Caco-2 (cell line): ENCODE data around the gene PMFBP1. TPM values are rescaled to one million over a fixed set of nuclear protein-coding genes. Genes with fewer than 3 reads are reported as not detected.

Source experiments
- BruUV-seq: library from RNA; stranded (reverse); fragments of 400-500 nt; replicated peaks from 2 replicates; lab custom pipeline; 2021; lab: Mats Ljungman, UMichigan
- CTCF ChIA-PET: fragments of 300-600 bp; sonication (Branson Sonifier 250); formaldehyde crosslinking; loops from one replicate; lab custom pipeline; 2022; ENCODE audit warnings: antibody characterized with exemption; lab: Charles Lee
- POLR2A ChIA-PET: fragments of 300-600 bp; sonication (Branson Sonifier 250); formaldehyde crosslinking; loops from one replicate; lab custom pipeline; 2022; ENCODE audit warnings: antibody characterized with exemption; lab: Charles Lee
- DNase-seq, 2 experiments: peaks; one replicate each; pipeline versions ENCODE4 v3.0.0 to v3.0.0-alpha.2; 2020 to 2022
- H3K27me3 ChIP-seq: replicated peaks from 2 replicates; pipeline ENCODE4 v1.6.0; 2011; ENCODE audit warnings: low read length; ENCODE audit not compliant: control insufficient read depth, insufficient read depth
- H3K36me3 ChIP-seq: 2 replicates; pipeline ENCODE4 v1.5.1; 2011; ENCODE audit warnings: low read length; ENCODE audit not compliant: control insufficient read depth, insufficient read depth
- H3K4me1 ChIP-seq: fragments of 250-450 bp; sonication (Bioruptor Pico); 2 replicates; pipeline ENCODE4 v1.5.1; 2020; ENCODE audit warnings: mild to moderate bottlenecking
- H3K4me3 ChIP-seq: 2 replicates; pipeline ENCODE4 v1.5.1; 2011; ENCODE audit warnings: low read depth, mild to moderate bottlenecking, control low read depth, low read length
- H3K9me3 ChIP-seq: fragments of 250-450 bp; sonication (Bioruptor Pico); 2 replicates; pipeline ENCODE4 v1.5.1; 2020; ENCODE audit warnings: mild to moderate bottlenecking, moderate library complexity
- H3K27ac Mint-ChIP-seq: one replicate; pipeline ENCODE4 v1.8.0; 2022; ENCODE audit warnings: mixed read lengths; ENCODE audit not compliant: unreplicated experiment
- H3K27me3 Mint-ChIP-seq: one replicate; pipeline ENCODE4 v1.8.0; 2022; ENCODE audit warnings: mixed read lengths; ENCODE audit not compliant: insufficient read depth, unreplicated experiment
- H3K36me3 Mint-ChIP-seq: one replicate; pipeline ENCODE4 v1.8.0; 2022; ENCODE audit warnings: mild to moderate bottlenecking, mixed read lengths; ENCODE audit not compliant: insufficient read depth, unreplicated experiment
- H3K4me1 Mint-ChIP-seq: one replicate; pipeline ENCODE4 v1.8.0; 2022; ENCODE audit warnings: low read depth, mixed read lengths; ENCODE audit not compliant: unreplicated experiment
- H3K4me3 Mint-ChIP-seq: one replicate; pipeline ENCODE4 v1.8.0; 2022; ENCODE audit warnings: mild to moderate bottlenecking, moderate library complexity, mixed read lengths; ENCODE audit not compliant: unreplicated experiment
- H3K9me3 Mint-ChIP-seq: one replicate; pipeline ENCODE4 v1.8.0; 2022; ENCODE audit warnings: mixed read lengths; ENCODE audit not compliant: unreplicated experiment
- CTCF ChIP-seq, 2 experiments: fragments of 200-600 bp in 1 of 2; IDR thresholded peaks; 1 replicate in 1 of 2; 2 replicates in 1 of 2; pipeline versions ENCODE4 v1.5.1 to v1.8.0; 2011 to 2022; ENCODE audit warnings: antibody characterized with exemption in 1 of 2, control low read depth in 1 of 2, inconsistent platforms in 1 of 2, low read depth in 1 of 2, low read length in 1 of 2, mild to moderate bottlenecking in 1 of 2, moderate library complexity in 1 of 2; ENCODE audit not compliant: insufficient read depth in 1 of 2, severe bottlenecking in 1 of 2, unreplicated experiment in 1 of 2
- intact Hi-C: fragments of 100-400 bp; cut with micrococcal nuclease; formaldehyde crosslinking; loops from one replicate; pipeline ENCODE4 v1.10.0; 2022; ENCODE audit not compliant: unreplicated experiment
- total RNA-seq: library from RNA; stranded (reverse); gene quantifications from 2 replicates; pipeline ENCODE4 v1.2.3, GENCODE V29; 2022

Gene PMFBP1
- total RNA-seq, 1 experiment from 2014 or later = 5.6 TPM

- H3K27me3 Mint-ChIP-seq = peaks cover 4% of the 10 kb centered on the region
- Histone ChIP-seq H3K27me3 (no peaks in the 10 kb centered on the region), H3K4me1 (peaks cover 6% of the 10 kb centered on the region; the same call in 1 of the 2 replicates), H3K9me3 (no peaks in the 10 kb centered on the region), H3K36me3 (no peaks in the 10 kb centered on the region), H3K4me3 (no peak overlapping the region)
- H3K9me3 Mint-ChIP-seq = no peaks in the 10 kb centered on the region
- intact Hi-C loops = no loop called here
- no peak for TF ChIP-seq CTCF (IDR thresholded peaks at IDR 0.05; ENCODE audit: insufficient read depth in 1 of 2, low read depth in 1 of 2, low read length in 1 of 2, severe bottlenecking in 1 of 2, unreplicated experiment in 1 of 2)
- ChIA-PET CTCF (interaction anchor here (0.6 kb wide), 1 partner anchor 1745 kb away, joined by 3 read pairs; no protein-coding TSS in a partner anchor), POLR2A (no interaction called here)
- no TSS peak for BruUV-seq
- H3K4me1 Mint-ChIP-seq = peaks cover 7% of the 10 kb centered on the region
- no peaks in the 10 kb centered on the region for H3K36me3 Mint-ChIP-seq
- H3K4me3 Mint-ChIP-seq = no peak overlapping the region
- DNase-seq = no peak
- no peak overlapping the region for H3K27ac Mint-ChIP-seq
These were observed 45.6 kb downstream of the PMFBP1 start for GRCh38 chr16:72126429-72126765.

GRCh38 chr16:72125635-72126428, 46.1 kb downstream of the PMFBP1 start:
- H3K9me3 Mint-ChIP-seq = no peaks in the 10 kb centered on the region
- H3K9me3 ChIP-seq = no peaks in the 10 kb centered on the region
- TF ChIP-seq CTCF (IDR thresholded peaks at IDR 0.05; ENCODE audit: insufficient read depth in 1 of 2, low read depth in 1 of 2, low read length in 1 of 2, severe bottlenecking in 1 of 2, unreplicated experiment in 1 of 2) = no peak
- no peak overlapping the region for H3K27ac Mint-ChIP-seq
- H3K36me3 ChIP-seq = no peaks in the 10 kb centered on the region
- peaks cover 4% of the 10 kb centered on the region for H3K27me3 Mint-ChIP-seq
- intact Hi-C loops = loop anchor here (1.0 to 2.0 kb wide), 6 partner anchors 24 to 341 kb away; no protein-coding TSS in a partner anchor
- H3K27me3 ChIP-seq = no peaks in the 10 kb centered on the region
- H3K4me1 ChIP-seq = peaks cover 6% of the 10 kb centered on the region; the same call in 1 of the 2 replicates
- no TSS peak for BruUV-seq
- H3K4me3 Mint-ChIP-seq = no peak overlapping the region
- DNase-seq = no peak
- H3K36me3 Mint-ChIP-seq = no peaks in the 10 kb centered on the region
- H3K4me3 ChIP-seq = no peak overlapping the region
- ChIA-PET POLR2A (no interaction called here), CTCF (interaction anchor here (0.6 to 1.5 kb wide), 6 partner anchors 24 to 1746 kb away, joined by 3 to 18 read pairs (median 4); no protein-coding TSS in a partner anchor)
- peaks cover 3% of the 10 kb centered on the region for H3K4me1 Mint-ChIP-seq

GRCh38 chr16:72124761-72125634, 47.0 kb downstream of the PMFBP1 start:
- Histone ChIP-seq H3K27me3 (no peaks in the 10 kb centered on the region), H3K4me3 (no peak overlapping the region), H3K4me1 (peaks cover 6% of the 10 kb centered on the region; the same call in 1 of the 2 replicates), H3K36me3 (no peaks in the 10 kb centered on the region), H3K9me3 (no peaks in the 10 kb centered on the region)
- ChIA-PET CTCF (interaction anchor here (0.5 to 1.5 kb wide), 8 partner anchors 10 to 342 kb away, joined by 3 to 18 read pairs (median 4); no protein-coding TSS in a partner anchor), POLR2A (no interaction called here)
- intact Hi-C loops = loop anchor here (1.0 to 2.0 kb wide), 6 partner anchors 25 to 342 kb away; no protein-coding TSS in a partner anchor
- BruUV-seq = no TSS peak
- Mint-ChIP-seq H3K4me1 (no peaks in the 10 kb centered on the region), H3K27me3 (peaks cover 4% of the 10 kb centered on the region), H3K36me3 (no peaks in the 10 kb centered on the region), H3K9me3 (no peaks in the 10 kb centered on the region), H3K4me3 (no peak overlapping the region), H3K27ac (no peak overlapping the region)
- peak; percentile 71 to 81 for DNase-seq
- peak; percentile 90 to 92 for TF ChIP-seq CTCF (IDR thresholded peaks at IDR 0.05; ENCODE audit: insufficient read depth in 1 of 2, low read depth in 1 of 2, low read length in 1 of 2, severe bottlenecking in 1 of 2, unreplicated experiment in 1 of 2)
